Endometrial microvascular endothelial cells (primary cell): ENCODE measurements around the gene ANP32E. TPM values are rescaled to one million over a fixed set of nuclear protein-coding genes. Genes with fewer than 3 reads are reported as not detected.
"Not testable (repeated sequence)": the region's sequence is repeated elsewhere in the genome, so short reads cannot be mapped to it uniquely, and the experiment has no call there.

Source experiments
- in situ Hi-C: cut with HindIII; loops from 2 replicates; pipeline ENCODE4 v1.10.0; 2017; ENCODE audit warnings: low sequenced_read_pairs, low pct_unique_long_range_greater_than_20kb; ENCODE audit errors: inconsistent ontology term
- total RNA-seq: library from RNA; depleted of rRNA; stranded (reverse); fragments of >200 nt; gene quantifications from one replicate; pipeline ENCODE4 v1.2.3, GENCODE V29; 2015; ENCODE audit errors: inconsistent ontology term

ANP32E gene
- total RNA-seq, 1 donor from 2014 or later: 30.3 TPM

DNA sequence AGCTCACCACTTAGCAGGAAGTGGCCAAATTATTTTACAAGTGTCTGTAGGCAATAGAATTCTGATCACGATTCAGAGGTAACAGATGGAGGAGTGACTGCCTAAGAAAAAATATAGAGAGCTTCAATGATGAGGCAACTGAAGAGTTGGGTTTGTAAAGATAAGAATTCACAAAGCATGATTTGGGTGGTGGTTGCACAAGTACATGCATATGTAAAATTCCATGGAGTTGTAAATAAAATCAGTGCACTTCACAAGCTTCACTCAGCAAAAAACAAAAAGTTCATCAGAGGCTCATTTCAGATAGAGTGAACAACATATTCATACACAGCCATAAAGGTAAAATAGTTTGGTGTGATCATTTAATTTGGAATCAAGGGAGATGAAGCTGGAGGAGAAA lies 10.9 kb downstream of the ANP32E start:
- in situ Hi-C loops: no loop called here

DNA sequence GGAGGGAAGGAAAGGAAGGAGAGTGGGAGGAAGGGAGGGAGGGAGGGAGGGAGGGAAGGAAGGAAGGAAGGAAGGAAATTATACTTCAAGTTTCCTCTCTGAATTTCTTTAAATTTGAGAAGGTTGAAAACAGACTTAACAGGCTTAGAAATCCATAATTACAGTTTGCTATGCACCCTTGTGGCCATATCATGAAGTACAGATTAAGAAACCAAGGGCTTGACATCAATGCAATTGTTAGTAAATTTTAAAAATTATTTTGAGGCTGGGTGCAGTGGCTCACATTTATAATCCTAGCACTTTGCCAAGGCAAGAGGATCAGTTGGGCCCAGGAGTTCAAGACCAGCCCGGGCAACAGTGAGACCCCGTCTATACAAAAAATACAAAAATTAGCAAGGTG lies 14.4 kb downstream of the ANP32E start:
- in situ Hi-C loops: no loop called here

DNA sequence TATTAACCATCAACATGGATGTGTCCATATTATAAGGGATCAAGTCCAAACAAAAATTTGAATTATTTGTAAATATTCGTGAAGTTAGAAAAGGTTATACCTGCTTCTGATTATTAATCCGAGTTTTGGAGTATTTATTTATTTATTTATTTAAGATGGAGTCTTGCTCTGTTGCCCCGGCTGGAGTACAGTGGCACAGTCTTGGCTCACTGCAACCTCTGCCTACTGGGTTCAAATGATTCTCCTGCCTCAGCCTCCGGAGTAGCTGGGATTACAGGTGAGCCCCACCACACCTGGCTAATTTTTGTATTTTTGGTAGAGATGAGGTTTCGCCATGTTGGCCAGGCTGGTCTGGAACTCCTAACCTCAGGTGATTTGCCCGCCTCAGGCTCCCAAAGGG lies 20.1 kb downstream of the ANP32E start:
- in situ Hi-C loops: not testable (repeated sequence)

DNA sequence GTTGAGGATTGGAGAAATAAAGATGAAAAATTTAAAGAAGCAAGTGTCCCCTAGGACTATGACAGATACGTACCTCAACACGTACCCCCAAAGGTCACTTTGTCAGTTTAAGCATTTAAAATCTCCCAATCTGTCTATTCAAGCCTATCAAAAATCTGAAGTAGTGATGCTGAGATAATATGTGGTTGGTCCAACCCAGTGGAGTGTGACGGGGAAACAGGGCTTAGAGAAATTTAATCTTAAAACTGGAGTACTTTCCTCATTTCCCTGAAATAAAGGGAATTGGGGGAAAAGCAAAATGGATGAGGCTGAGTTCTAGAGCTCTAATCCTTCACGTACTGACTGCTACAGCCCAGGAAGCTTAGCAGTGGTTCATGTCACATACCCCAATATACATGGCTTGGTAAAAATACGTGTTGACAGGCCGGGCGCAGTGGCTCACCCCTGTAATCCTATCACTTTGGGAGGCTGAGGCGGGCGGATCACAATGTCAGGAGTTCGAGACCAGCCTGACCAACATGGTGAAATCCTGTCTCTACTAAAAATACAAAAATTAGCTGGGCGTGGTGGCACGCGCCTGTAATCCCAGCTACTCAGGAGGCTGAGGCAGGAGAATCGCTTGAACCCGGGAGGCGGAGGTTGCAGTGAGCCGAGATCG lies 21.7 kb downstream of the ANP32E start:
- in situ Hi-C loops: not testable (repeated sequence)

DNA sequence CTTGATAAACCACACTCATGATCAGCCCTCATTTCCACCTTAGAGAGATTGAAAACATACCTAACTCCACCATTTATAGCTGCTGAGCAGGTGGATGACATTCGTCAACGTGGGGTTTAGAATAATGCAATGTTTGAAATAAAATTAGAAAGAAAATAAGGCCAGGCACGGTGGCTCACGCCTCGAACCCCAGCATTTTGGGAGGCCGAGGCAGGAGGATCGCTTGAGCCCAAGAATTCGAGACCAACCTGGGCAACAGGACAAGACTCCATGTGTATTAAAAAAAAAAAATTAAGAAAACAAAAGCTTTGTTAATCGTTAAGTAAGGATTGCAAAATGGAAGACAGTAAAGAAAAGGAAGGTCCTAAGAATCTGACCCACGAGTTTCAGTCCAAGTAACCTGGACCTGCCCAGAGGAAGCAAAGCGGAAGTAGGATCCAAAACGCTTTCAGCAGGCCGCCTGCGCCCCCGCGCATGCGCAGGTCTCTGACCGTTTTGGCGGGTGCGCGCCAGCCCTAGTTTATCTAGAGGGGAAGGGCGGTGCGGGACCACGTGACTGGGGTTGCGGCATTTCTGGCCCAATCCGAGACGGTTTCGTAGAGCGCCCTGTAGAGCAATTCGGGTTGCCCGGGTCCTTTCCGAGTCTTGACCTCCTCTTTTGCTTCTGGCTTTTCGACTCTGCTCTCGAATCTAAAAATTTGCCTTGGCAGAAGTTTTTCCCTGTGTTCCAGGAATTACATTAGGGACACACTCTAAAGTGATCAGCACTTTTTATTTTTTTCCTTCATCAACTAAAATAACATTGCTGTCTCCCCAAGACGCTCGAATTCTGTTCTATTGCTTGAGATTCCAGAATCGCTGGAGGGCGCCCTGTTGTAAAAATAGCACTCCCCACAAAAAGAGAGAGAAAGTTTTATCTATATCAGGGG lies 22.5 kb downstream of the ANP32E start:
- in situ Hi-C loops: no loop called here

DNA sequence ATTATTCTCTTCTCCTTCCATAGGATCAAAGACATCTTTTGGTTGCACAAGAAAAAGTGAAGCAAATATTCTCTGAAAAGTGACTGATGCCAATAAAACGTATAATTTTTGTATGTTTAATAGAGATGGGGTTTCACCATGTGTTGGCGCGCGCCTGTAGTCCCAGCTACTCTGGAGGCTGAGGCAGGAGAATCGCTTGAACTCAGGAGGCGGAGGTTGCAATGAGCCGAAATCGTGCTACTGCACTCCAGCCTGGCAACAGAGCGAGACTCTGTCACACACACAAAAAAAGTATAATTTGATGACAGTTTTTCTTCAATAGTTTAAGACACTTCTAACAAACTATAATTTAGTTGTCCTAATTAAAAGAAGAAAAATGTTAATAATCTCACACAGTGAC lies 23.8 kb downstream of the ANP32E start:
- in situ Hi-C loops: no loop called here

DNA sequence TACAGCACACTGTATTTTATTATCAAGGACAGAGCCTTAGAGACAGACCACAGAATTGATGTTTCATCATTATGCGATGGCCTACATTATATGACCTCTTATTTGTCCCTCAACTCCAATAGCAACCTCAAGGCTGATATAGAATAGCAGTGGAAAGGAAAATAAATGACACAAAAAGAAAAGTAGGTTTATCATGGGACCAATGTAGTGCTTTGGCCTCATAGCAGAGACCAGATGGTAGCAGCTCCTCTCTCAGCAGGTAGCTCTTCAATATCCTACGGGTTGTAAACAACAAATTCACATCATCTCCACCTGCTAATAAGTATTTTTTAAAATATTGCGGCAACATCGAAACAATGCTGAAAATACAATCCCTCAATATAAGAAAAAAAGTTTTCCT lies 25.2 kb downstream of the ANP32E start:
- in situ Hi-C loops: no loop called here

DNA sequence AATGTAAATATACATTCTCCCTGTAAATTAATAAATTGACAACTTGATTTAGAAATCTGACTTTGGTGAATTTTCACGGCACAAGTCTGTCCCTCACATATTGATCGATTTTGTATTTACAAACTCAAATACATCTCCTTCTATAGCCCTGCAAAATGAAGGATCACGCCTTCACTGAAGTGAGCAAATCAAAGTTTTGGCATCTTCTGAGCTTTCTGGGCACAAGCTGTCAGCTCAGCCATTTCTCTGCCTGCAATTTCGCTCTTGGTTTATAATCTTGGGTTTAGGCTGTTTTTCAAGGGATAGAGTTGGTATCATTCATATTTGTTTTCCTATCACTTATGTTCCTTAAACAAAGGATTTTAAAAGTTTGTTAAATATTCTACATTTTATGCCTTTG lies 25.8 kb downstream of the ANP32E start:
- in situ Hi-C loops: no loop called here

DNA sequence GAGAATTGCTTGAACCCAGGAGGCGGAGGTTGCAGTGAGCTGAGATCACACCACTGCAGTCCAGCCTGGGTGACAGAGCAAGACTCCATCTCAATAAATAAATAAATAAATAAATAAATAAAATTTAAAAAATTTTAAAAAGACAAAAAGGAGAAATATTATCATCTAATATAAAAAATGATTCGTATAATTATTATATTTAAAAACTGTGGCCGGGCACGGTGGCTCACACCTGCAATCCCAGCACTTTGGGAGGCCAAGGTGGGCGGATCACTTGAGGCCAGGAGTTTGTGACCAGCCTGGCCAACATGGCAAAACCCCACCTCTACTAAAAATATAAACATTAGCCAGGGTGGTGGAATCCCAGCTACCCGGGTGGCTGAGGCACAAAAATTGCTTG lies 27.5 kb downstream of the ANP32E start:
- in situ Hi-C loops: not testable (repeated sequence)

DNA sequence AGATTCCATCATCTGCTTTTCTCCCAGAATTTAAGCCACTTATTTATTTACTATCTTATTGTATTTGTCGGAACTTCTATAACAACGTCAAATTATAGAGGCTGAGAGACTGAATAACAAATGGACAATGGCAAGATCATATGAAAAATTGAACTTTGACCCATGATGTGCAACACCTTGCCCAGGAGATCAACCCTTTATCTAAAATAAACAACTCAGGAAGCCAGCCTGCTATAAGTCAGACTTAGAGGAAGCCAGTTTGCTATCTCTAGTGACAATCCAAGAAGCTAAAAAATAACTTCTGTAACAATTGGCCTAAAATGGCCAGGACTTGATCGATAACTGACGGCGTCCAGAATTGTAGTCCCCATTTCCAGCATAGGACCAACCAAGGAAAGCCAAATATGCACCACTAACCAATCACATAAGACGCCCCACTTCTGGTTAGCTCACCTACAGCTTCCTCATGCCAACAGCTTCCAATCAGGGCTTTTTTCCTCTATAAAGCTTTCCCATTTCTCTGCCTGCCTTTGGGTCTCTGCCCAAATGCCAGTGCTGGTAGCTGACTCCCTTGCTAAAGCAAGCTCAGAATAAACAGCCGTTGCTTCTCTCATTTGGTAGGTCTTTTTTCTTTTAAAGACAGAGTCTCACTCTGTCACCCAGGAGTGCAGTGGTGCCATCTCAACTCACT lies 28.5 kb downstream of the ANP32E start:
- in situ Hi-C loops: no loop called here

DNA sequence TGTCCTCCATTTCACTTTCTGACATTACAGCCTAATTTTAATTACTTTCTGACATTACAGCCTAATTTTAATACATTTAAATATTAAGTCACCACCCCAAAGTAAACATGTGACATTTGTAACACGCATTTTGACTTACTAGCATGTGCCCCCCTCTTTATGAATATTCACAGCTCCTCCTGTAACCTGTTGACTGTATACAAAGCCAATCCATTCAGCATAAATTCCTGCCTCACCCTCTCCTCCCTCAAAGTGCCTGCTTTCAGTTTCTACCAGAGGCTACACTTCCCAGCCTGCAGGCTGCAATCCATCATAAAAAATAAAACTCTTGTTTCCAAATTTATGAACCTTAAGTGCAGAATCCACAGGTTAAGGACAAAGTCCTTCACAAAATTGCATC lies 39.5 kb downstream of the ANP32E start:
- in situ Hi-C loops: no loop called here

DNA sequence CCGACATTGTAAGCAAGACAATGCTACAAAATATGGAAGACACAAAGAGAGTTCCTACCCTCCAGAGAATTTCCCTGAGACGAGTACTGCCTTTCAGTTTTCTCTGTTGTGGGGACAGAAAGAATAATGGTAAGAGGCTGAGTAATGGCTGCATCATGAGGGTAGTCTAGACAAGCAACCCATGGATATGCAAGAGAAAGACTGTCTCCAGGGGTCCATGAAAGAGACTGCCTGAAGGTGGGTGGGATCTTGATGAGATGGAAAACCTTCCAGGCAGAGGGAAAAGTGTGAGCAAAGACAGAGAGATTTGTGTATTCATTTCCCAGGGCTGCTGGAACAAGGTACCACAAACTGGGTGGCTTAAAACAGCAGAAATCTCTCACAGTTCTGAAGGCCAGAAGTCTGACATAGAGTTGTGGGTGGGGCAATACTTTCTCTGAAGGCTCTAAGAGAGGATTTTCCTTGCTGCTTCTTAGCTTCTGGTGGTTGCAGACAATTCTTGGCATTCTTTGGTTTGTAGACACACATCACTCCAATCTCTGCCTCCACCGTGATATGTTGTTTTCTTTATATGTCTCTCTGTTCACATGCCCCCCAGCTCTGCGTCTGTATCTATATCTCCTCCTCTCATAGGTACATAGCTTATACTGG lies 41.4 kb downstream of the ANP32E start:
- in situ Hi-C loops: no loop called here

DNA sequence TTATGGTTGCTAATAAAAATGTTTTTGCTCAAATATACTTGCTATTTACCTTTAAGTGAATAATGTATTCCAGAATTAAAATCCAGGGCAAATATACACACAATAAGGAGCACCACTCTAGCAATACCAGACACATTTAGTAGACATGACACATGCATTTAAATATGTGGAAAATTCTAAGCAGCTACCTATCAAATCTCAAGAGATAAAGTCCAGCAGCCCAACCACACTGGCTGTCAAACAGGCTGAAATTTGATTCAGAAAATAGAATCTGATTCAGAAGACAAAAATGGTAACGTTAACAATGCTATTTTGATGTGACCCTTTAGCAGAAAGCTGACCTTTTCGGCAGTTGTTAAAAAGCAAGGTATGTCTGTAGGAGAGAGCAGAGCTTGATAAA lies 43.9 kb downstream of the ANP32E start:
- in situ Hi-C loops: no loop called here

DNA sequence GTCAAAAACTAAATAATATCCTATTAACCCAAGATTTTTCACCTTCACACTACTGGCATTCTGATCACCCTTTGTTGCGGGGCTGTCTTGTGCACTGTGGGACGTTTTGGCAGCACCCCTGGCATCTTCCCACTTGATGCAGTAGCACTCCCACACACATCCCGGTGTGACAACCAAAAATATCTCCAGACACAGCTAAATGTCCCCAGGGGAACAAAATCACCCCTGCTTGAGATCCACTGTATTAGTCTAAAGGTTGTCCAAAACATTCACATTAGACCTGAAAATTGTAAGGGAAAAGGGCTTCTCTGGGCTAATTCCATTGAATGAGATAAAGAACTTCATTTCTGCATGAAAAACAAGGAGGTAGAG lies 48.4 kb downstream of the ANP32E start:
- in situ Hi-C loops: no loop called here

DNA sequence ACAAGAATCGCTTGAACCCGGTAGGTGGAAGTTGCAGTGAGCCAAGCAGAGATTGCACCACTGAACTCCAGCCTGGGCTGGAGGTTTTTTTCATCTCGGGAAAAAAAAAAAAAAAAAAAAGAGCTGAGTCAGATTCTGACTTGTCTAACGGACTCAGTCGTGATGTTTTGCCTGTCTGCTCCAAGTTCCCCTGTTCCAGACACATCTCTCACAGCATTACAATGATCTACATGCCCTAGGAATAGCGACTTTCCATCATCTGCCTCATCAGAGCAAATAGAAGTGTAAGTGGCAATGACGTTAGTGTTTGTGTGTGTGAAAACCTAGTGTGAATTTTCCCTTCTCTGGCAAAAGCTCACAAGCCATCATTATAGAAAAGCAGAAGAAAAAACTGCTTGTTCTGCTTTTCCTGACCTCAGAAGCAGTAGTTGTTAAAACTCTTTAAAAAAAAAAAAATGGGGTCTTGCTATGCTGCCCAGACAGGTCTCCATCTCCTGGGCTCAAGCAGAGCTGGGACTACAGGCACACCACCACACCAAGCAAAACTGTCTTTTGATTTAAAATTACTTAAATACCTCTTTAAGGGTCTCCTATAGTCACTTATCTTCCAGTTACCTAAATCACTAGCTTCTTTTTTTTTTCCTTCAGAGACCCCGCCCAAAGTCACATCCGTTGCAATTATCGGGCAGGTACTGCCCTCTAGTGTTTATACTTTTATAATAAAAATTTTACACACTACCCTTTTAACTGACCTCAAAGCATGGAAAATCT lies 48.9 kb downstream of the ANP32E start:
- in situ Hi-C loops: no loop called here

DNA sequence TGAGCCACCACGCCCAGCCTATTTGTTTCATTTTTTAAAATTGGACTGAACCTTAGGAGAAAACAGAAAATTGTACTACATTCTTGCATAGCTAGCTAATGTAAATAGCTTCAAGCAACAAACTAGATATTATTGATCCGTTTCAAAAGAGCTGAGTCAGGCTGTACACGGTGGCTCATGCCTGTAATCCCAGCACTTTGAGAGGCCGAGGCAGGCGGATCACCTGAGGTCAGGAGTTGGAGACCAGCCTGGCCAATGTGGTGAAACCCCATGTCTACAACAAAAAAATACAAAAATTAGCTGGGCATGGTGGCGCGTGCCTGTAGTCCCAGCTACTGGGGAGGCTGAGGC lies 49.5 kb downstream of the ANP32E start:
- in situ Hi-C loops: not testable (repeated sequence)

DNA sequence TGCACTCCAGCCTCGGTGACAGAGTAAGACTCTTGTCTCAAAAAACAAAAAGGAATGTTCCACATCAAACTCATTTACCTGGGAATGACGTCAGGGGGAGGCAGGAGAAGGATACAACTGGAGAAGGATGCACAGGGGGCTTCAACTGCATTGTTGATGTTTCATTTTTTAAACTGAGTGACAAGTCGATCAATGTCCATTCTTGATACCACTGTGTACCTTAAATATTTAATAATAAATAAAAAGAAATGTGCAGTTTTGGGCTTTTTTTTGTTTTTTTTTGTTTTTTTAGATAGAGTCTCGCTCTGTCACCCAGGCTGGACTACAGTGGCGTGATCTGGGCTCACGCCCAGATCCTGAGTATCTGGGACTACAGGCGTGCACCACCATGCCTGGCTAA lies 50.4 kb downstream of the ANP32E start:
- in situ Hi-C loops: no loop called here

DNA sequence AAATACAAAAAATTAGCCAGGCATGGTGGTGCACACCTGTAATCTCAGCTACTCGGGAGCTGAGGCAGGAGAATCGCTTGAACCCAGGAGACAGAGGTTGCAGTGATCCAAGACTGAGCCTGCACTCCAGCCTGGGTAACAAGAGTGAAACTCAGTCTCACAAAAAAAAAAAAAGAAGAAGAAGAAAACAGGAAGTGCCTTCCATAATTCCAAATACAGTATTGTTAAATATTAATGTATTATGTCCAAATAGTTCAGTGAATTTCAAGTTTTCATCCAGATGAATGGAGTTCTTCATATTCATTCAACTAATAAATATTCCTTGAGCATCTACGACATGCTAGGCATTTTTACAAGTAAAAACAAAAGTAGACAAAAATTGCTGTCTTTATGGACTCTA lies 52.9 kb downstream of the ANP32E start:
- in situ Hi-C loops: no loop called here

DNA sequence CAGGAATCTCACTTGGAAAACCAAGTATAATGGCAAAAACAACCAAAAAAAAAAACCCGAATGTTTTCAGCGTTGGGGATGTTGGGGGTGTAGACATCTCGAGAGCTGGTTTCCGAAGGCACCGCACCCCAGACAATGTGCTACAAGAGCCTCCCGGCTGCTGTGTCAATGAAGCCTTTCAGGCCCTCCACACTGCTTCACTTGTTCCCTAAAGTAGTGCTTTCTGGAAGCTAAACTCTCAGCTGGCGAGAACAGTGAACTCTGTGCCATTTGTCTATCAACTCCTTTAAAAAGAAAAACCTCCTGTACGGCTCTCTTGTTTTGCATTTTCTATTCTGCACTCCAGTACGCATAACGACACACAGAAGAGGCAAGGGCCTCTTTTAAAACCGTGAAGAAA lies 53.7 kb downstream of the ANP32E start:
- in situ Hi-C loops: no loop called here
